K562 (cell line): ENCODE data around the gene DLGAP1. TPM values are rescaled to one million over a fixed set of nuclear protein-coding genes. Genes with fewer than 3 reads are reported as not detected.

Experiments
- ARID4B ChIP-seq: sonication (generic); formaldehyde crosslinking; IDR thresholded peaks from 2 replicates; pipeline ENCODE4 v1.8.0; 2022; ENCODE audit warnings: mild to moderate bottlenecking, missing genetic modification reagents
- C11orf30 ChIP-seq: fragments of 450-650 bp; IDR thresholded peaks from 2 replicates; pipeline ENCODE4 v1.6.1; 2016; ENCODE audit warnings: low read depth, mild to moderate bottlenecking
- CHCHD3 ChIP-seq: fragments of 250-450 bp; sonication (Bioruptor Pico); IDR thresholded peaks from 2 replicates; pipeline ENCODE4 v2.1.2; 2022; ENCODE audit warnings: mild to moderate bottlenecking
- JUNB ChIP-seq: fragments of 450-650 bp; formaldehyde crosslinking; conservative IDR thresholded peaks from 2 replicates; pipeline ENCODE4 v1.4.0; 2020; ENCODE audit warnings: mild to moderate bottlenecking
- MEF2D ChIP-seq: conservative IDR thresholded peaks from 2 replicates; pipeline ENCODE4 v1.6.1; 2016; ENCODE audit warnings: low read depth, missing genetic modification characterization, missing compliant biosample characterization
- PHF20 ChIP-seq: fragments of 450-650 bp; IDR thresholded peaks from 2 replicates; pipeline ENCODE4 v1.6.1; 2018; ENCODE audit not compliant: partially characterized antibody
- RBBP5 ChIP-seq: fragments of 200-600 bp; sonication (generic); IDR thresholded peaks from 2 replicates; pipeline ENCODE4 v1.6.1; 2012; ENCODE audit warnings: borderline replicate concordance, mild to moderate bottlenecking, low read length, control low read depth, inconsistent platforms; ENCODE audit not compliant: insufficient read depth, poor library complexity, severe bottlenecking
- TBL1XR1 ChIP-seq, 2 experiments: IDR thresholded peaks; 2 replicates each; pipeline ENCODE4 v1.6.1; 2012; ENCODE audit warnings: improper control_type of control experiment in 2 of 2, low read length in 2 of 2, mild to moderate bottlenecking in 1 of 2
- VEZF1 ChIP-seq: fragments of 200-800 bp; sonication (Bioruptor generic); IDR thresholded peaks from 2 replicates; pipeline ENCODE4 v1.6.1; 2017; ENCODE audit warnings: missing genetic modification characterization, missing compliant biosample characterization
- ZBTB12 ChIP-seq: fragments of 250-450 bp; sonication (Bioruptor Pico); IDR thresholded peaks from 2 replicates; pipeline ENCODE4 v1.4.0; 2020
- ZNF263 ChIP-seq: sonication (generic); formaldehyde crosslinking; IDR thresholded peaks from 2 replicates; pipeline ENCODE4 v1.8.0; 2022; ENCODE audit warnings: mild to moderate bottlenecking, missing genetic modification reagents, borderline replicate concordance
- ZNF3 ChIP-seq: fragments of 250-450 bp; sonication (Bioruptor Pico); IDR thresholded peaks from 2 replicates; pipeline ENCODE4 v1.5.0; 2021; ENCODE audit warnings: mild to moderate bottlenecking, moderate library complexity
- ZNF511 ChIP-seq: sonication (generic); formaldehyde crosslinking; IDR thresholded peaks from 2 replicates; pipeline ENCODE4 v1.8.0; 2022; ENCODE audit warnings: mild to moderate bottlenecking, missing genetic modification reagents
- ZNF584 ChIP-seq: fragments of 200-800 bp; sonication (Bioruptor generic); IDR thresholded peaks from 2 replicates; pipeline ENCODE4 v1.6.1; 2016; ENCODE audit warnings: low read depth, mild to moderate bottlenecking, missing genetic modification characterization, missing compliant biosample characterization
- ZNF76 ChIP-seq: fragments of 250-450 bp; sonication (Bioruptor Pico); IDR thresholded peaks from 2 replicates; pipeline ENCODE4 v1.4.0; 2020; ENCODE audit warnings: mild to moderate bottlenecking, moderate library complexity, borderline replicate concordance
- ZNF766 ChIP-seq: fragments of 200-800 bp; sonication (Bioruptor generic); conservative IDR thresholded peaks from 2 replicates; pipeline ENCODE4 v1.6.1; 2016; ENCODE audit warnings: missing genetic modification characterization, missing compliant biosample characterization
- polyA plus RNA-seq, 8 experiments: library from polyadenylated mRNA; depleted of rRNA in 4 of 8; stranded (reverse) in 5 of 8; unstranded in 3 of 8; fragments of >200 nt; fragmentation: Nextera tagmentation in 2 of 8; fragmentation: Illumina TruSeq in 1 of 8; extraction: Ambion mirVana in 2 of 8; extraction: Trizol in 1 of 8; gene quantifications; 2 replicates each; pipeline versions ENCODE4 v1.2.1 to v1.2.3, GENCODE V29; 2011 to 2014; ENCODE audit warnings: inconsistent platforms in 1 of 8, missing spikeins in 1 of 8
- total RNA-seq, 7 experiments: library from RNA; depleted of rRNA in 6 of 7; stranded (reverse); fragments of >200 nt in 6 of 7; fragmentation: Illumina TruSeq in 2 of 7; extraction: Trizol in 2 of 7; gene quantifications; 2 replicates each; pipeline versions ENCODE4 v1.2.1 to v1.2.3, GENCODE V29; 2011 to 2021; ENCODE audit warnings: low replicate concordance in 1 of 7
- TF ChIP-seq, protein P1 (sequence below): fragments of 450-650 bp; IDR thresholded peaks from 2 replicates; pipeline ENCODE4 v1.7.0; 2016; ENCODE audit warnings: borderline replicate concordance

Gene DLGAP1
- total and polyA plus RNA-seq, 9 of the 15 experiments (the other 6 are each of a cell fraction or from before 2014, with no cell fraction given), result 0.04 to 0.22 (median 0.08) TPM

DNA sequence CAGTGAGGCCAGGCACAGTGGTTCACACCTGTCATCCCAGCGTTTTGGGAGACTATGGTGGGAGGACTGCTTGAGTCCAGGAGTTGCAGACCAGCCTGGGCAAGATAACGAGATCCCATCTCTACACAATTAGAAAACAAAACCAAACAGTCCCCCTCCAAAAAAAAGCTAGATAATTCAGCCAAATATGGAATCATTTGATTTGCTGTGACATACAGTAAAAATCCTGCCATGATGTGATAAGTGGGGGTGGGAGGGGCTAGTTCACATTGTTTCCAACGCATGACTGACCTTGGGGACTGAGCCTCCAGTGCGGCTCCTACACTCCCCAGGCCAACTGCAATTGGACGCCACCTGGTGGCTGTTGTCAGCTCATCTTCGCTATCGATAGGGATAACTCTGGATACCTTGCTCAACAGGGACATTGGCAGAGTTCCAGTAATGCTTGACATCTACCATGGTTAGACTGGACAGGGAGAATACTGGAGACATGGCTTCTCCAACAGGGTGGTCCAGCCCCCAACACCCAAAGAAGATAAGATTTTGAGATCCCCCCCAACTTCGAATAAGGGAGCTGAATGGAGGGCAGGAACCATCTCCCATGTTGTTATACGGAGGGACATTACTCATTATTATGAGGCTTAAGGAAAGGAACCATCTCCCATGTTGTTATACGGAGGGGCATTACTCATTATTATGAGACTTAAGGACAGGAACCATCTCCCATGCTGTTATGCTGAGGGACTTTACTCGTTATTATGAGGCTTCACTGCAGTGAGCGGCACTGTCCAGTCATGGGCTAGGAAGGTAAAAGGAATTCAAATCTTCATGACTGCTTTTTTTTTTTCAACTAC is 869.2 kb downstream of the DLGAP1 start (continued):
- TF ChIP-seq, protein P1, sequence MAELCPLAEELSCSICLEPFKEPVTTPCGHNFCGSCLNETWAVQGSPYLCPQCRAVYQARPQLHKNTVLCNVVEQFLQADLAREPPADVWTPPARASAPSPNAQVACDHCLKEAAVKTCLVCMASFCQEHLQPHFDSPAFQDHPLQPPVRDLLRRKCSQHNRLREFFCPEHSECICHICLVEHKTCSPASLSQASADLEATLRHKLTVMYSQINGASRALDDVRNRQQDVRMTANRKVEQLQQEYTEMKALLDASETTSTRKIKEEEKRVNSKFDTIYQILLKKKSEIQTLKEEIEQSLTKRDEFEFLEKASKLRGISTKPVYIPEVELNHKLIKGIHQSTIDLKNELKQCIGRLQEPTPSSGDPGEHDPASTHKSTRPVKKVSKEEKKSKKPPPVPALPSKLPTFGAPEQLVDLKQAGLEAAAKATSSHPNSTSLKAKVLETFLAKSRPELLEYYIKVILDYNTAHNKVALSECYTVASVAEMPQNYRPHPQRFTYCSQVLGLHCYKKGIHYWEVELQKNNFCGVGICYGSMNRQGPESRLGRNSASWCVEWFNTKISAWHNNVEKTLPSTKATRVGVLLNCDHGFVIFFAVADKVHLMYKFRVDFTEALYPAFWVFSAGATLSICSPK, result no peak
- TF ChIP-seq PHF20 (peak; percentile 17), MEF2D (peak; percentile 73; the same call in 1 of the 2 replicates), RBBP5 (no peak), ZNF584 (no peak), C11orf30 (no peak), ZNF3 (CRISPR knock-in tag) (no peak), ZNF511 (CRISPR knock-in tag) (peak; percentile 83; the same call in 1 of the 2 replicates), JUNB (CRISPR knock-in tag) (no peak), ZBTB12 (no peak), ARID4B (CRISPR knock-in tag) (peak; percentile 32; the same call in 1 of the 2 replicates), ZNF263 (CRISPR knock-in tag) (peak; percentile 80), ZNF766 (no peak; the same call in 1 of the 2 replicates), CHCHD3 (CRISPR knock-in tag) (no peak), VEZF1 (CRISPR knock-in tag) (peak; percentile 77), TBL1XR1 (IDR thresholded peaks at IDR 0.05; ENCODE audit: low read length in 2 of 2) (peak in 1 of 2 experiments; percentile 77; a peak in 1 of 4 replicates), ZNF76 (no peak)
